Bronchial epithelial cell (primary cell): ENCODE results near the gene DENND1C. TPM values are rescaled to one million over a fixed set of nuclear protein-coding genes. Genes with fewer than 3 reads are reported as not detected.
"Not testable (repeated sequence)": the region's sequence is repeated elsewhere in the genome, so short reads cannot be mapped to it uniquely, and the experiment has no call there.

ENCODE experiments used
- DNase-seq: peaks from one replicate; pipeline ENCODE4 v3.0.0-alpha.2; 2010; ENCODE audit warnings: low read depth
- FAIRE-seq: peaks from 2 replicates; lab custom pipeline; 2011; peaks lifted over from hg19 to GRCh38; lab: Jason Lieb, UNC
- H3K27me3 ChIP-seq: 2 replicates; pipeline ENCODE4 v1.5.1; 2011; ENCODE audit warnings: low read length; ENCODE audit not compliant: control insufficient read depth, insufficient read depth
- H3K36me3 ChIP-seq: 2 replicates; pipeline ENCODE4 v1.5.1; 2011; ENCODE audit warnings: low read length; ENCODE audit not compliant: control insufficient read depth, insufficient read depth
- H3K4me3 ChIP-seq: 2 replicates; pipeline ENCODE4 v1.5.1; 2011; ENCODE audit warnings: mild to moderate bottlenecking, low read depth, low read length, control low read depth
- CTCF ChIP-seq: IDR thresholded peaks from 2 replicates; pipeline ENCODE4 v1.5.1; 2011; ENCODE audit warnings: mild to moderate bottlenecking, moderate library complexity, low read length, control low read depth, inconsistent platforms; ENCODE audit not compliant: insufficient read depth, severe bottlenecking
- total RNA-seq: library from RNA; depleted of rRNA; stranded (reverse); fragments of >200 nt; gene quantifications from 2 replicates; pipeline ENCODE4 v1.2.1, GENCODE V29; 2014

The DENND1C gene
- total RNA-seq, 1 donor from 2014 or later: under 0.01 TPM

- Histone ChIP-seq H3K4me3 (no peak overlapping the region), H3K27me3 (no peaks in the 10 kb centered on the region), H3K36me3 (no peaks in the 10 kb centered on the region)
- TF ChIP-seq CTCF: no peak
- FAIRE-seq: no peak
- DNase-seq: no peak
These were observed 29.0 kb upstream of the DENND1C start for GRCh38 chr19:6510618-6511017.

- FAIRE-seq: no peak
- Histone ChIP-seq H3K27me3 (no peaks in the 10 kb centered on the region), H3K36me3 (no peaks in the 10 kb centered on the region), H3K4me3 (no peak overlapping the region)
- no peak for TF ChIP-seq CTCF
- no peak for DNase-seq
These were observed 27.8 kb upstream of the DENND1C start for GRCh38 chr19:6509118-6509971.

- not testable (repeated sequence) for H3K27me3 ChIP-seq, FAIRE-seq, H3K4me3 ChIP-seq
These were observed 26.6 kb upstream of the DENND1C start for GRCh38 chr19:6508028-6508771.

GRCh38 chr19:6503407-6504201, 22.0 kb upstream of the DENND1C start:
- no peak for DNase-seq
- no peaks in the 10 kb centered on the region for H3K36me3 ChIP-seq
- no peak for FAIRE-seq
- H3K4me3 ChIP-seq: no peak overlapping the region
- peaks cover 14% of the 10 kb centered on the region for H3K27me3 ChIP-seq
- no peak for TF ChIP-seq CTCF

More at GRCh38 chr19:6508028-6508771, 26.6 kb upstream of the DENND1C start:
- not testable (repeated sequence) for DNase-seq, H3K36me3 ChIP-seq

GRCh38 chr19:6501740-6502648, 20.4 kb upstream of the DENND1C start, which contains the start of gene TUBB4A:
Gene TUBB4A (minus strand): TSS chr19:6502309. CDS start chr19:6502212, 97 bp downstream.
- no peaks in the 10 kb centered on the region for H3K36me3 ChIP-seq
- no peak within 1 kb of the TSS for H3K4me3 ChIP-seq
- DNase-seq: no peak
- FAIRE-seq: no peak
- peaks cover 14% of the 10 kb centered on the region for H3K27me3 ChIP-seq
- no peak for TF ChIP-seq CTCF
